GM19025 (cell line): ENCODE measurements around the gene SLC9A2.
A peak's percentile ranks its signal among the peaks of the same experiment; 100 is the strongest.

ENCODE experiments used
- ATAC-seq: cut with Tn5 transposase; IDR thresholded peaks from one replicate; pipeline ENCODE4 v1.9.1; 2021; ENCODE audit warnings: mild to moderate bottlenecking, low read depth, moderate library complexity; ENCODE audit not compliant: unreplicated experiment

Gene SLC9A2

DNA sequence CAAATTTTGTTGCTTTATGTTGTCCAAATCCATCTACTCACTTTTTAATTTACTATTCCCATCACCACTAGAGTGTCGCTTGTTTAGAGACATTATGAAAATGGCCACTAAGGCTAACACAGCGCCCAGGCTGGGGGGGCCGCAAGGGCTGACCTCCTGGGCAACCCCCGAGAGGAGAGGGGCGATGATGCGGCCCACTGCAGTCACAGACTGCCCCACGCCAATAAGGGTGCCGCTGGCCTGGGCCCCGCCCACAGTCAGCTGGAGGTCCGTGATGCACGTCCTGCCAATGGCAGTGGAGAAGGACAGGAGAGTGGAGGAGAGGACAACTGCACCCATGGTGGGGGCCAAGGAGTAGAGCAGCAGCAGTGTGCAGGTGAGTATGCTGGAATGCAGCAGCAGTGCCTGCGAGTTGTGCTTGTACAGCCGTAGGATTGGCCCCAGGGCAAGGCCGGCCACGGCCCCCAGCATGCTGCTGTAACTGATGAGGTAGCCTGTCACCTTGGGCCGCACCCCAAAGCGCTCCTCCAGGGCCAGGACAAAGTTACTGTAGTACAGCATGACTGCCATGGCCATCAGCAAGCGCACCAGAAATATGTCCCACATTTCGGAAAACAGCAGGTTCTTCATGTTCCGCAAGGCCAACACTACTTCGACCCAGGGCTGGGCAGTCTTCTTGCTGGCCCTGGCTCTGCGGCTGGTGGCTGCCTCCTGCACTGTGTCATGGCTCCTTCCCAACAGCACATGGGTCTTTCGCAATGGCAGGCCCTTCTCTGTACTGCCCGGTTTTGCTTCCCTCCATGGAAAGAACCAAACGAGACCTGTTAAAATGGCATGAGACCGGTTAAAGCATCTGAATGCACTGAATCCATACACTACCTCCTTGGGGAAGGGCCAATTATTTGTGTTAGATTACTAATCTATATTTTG, 99.3 kb downstream of the SLC9A2 start:
- ATAC-seq: no peak

DNA sequence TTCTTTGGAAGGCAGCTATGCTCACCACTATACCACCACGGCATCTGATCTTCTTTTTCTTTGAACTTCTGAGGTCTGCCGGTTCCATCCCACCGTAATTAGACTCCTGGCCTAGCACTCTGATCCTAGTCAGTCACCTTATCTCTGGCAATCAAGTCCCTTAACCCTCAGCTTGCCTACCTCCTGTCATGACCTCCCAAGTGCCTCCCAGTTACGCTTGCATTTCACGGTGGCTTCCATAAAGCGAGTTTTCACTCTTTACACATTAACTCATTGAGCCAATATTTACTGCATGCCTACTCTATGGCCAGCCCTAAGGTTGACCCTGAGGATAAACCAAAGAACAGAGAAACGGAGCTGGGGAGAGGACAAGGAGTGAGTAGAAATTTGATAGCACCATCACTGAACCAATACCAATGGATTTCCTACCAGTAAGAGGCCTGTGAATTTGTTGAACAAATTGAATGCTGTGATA, 104.7 kb downstream of the SLC9A2 start:
- no peak for ATAC-seq

DNA sequence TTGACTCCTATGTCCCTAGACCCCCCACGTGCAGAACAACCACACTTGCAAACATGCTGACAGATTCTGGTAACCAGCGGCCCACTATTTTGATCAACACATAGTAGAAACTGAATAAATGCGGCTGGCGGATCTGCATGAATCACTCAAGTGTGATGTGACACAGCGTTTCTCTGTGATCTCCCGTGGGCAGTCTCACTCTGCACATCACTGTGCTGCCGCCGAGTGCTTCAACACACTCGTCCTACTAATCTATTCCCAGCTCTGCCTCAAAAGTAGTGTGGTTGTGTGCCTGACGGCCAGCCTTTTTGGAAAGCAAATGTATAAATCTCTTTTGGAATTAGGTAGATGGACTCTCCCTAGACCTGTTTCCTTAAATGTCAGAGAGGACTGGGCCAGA, 105.2 kb downstream of the SLC9A2 start:
- no peak for ATAC-seq

DNA sequence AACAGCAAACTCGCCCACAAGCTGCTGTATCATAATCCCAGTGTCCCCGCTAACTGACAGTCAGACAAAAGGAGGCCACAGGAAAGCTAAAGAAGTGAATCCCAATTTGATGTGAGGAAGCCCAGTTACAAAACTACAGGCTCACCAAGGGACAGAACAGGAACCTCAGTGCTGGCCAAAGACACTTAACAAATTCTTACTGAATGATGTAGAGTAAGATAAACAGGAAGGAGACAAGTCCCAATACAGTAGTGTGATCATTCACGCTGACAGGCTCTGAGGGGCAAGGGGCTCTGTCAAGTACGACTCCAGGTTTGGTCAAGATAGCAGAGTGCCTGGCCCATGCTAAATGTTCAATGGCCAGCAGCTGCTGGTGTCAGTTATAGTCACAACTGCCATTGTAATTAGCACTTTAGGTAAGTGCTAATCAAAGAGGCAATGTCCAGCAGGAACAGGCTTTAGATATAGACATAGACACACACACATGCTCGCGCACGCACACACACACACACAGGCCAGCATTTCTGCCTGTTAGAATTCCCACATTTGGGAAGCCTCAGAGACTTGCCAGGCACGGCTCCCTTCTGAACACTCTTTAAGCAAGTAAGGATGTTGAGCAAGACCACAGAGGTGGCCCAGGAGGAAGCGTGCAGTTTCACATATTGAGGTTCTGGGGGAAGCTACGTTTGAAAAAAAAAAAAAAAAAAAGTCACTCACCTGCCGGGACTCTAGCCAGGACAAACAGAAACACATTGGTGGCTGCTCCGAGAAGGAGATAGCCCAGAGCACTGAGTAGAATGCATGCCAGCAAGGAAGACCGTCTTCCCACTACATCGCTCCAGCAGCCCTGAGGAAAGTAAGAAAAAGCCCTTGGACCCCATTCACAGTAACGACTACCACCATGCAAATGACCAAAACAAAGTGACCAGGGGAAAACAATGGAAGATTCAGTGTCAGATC, 107.1 kb downstream of the SLC9A2 start:
- no peak for ATAC-seq

DNA sequence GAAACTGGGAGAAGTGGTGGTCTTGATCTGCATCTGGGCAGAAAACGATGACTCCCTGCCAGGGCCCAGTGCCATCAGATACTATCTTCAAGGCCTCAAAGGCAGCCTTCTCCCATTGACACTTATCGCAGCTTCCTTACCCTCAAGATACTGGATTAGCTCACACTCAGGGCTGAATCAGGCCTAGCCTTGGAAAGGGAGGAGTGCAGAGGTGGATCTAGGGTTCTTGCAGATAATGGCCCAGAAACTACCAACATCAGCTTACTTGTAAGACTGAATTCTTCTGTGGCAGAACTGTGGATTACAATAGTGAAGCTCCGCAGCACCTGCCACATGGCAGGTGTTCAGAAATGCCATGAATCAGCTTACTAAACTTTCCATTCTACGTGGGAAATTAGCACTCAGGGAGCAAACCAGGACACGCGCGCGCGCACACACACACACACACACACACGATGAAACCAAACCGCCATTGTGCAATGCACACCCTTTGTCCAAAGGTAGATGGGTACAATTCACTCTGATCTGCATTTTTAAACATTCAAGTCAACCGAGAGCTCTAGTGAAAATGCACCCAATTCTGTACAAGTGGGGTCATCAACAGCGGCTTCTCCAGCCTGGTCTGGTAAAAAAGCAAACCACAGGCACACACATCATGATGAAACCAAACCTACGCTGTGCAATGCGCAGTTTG, 116.2 kb downstream of the SLC9A2 start:
- ATAC-seq: no peak

DNA sequence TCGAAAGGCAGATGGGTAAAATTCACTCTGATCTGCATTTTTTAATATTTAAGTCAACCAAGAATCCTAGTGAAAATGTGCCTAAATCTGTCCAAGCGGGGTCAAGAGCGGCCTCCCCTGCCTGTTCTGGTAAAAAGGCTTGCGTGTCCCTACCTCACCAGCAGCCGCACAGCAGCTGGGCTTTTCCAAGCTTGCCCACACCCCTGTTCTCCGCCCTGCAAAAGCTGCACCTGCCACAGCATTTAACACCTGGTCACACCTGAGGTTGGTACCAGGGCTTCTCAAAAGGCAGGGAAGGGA, 116.7 kb downstream of the SLC9A2 start:
- ATAC-seq: peak; percentile 6

DNA sequence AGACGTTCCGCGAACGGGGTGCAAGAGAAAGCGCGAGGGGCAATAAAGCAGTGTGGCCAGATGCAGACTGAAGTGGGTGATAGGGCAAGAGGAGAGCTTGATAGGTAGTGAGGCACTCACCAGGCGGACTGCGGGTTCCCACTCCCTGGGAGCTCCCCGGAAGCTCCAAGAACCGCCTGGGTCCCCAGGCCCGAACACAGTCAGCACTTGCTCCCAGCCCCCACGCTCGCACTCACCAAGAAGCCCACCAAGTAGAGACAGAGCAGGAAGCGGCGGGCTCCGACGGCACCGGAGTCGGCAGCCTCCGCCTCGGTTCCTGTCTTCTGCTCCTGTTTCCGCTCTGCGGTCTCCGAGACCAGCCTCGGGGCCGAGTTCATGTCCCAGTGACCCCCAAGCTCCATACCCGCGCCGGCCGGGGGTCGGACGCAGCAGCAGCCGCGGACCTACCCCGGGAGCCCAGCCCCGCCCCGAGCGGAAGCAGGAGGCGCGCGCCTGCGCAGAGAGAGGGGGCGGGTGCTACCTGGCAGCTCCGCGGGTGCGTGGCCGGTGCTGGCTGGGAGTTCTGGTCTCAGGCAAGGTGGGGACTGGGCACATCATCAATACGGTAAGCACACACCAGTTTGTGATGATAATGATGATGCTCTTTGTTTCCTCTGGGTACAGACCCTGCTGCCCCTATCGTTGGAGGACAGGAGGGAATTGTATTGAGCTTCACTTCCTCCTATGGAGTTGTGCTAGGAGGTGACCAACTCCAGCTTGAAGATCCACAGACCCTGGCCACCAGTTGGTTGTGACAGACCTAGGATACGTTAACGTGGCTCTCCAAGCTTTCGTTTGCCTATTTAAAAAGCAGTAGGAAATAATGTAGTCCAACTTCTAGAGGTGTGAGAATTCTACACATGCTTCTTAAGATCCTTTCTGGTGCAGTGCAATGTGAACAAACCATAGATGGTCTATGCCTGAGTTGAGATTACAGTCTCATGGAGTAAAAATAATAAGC, 117.4 kb downstream of the SLC9A2 start:
- ATAC-seq: peak; percentile 94

DNA sequence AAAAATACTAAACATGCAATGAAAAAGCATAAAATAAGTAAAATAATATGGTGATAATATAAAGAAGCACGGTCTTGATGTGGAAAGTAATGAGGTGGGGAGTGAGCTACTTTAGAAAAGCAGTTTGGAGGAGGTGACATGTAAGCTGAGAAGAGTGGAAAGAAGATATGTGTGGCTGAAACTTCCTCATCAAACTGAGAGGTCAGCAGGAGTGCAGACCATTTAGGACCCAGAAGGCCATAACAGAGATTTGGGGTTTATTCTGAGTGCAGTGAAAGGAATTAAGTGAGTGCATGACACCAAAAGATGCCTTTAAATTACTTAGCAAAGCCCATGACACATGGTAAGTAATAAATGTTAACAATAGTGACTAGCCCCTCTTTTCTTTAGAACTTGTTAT, 118.1 kb downstream of the SLC9A2 start:
- ATAC-seq: no peak

DNA sequence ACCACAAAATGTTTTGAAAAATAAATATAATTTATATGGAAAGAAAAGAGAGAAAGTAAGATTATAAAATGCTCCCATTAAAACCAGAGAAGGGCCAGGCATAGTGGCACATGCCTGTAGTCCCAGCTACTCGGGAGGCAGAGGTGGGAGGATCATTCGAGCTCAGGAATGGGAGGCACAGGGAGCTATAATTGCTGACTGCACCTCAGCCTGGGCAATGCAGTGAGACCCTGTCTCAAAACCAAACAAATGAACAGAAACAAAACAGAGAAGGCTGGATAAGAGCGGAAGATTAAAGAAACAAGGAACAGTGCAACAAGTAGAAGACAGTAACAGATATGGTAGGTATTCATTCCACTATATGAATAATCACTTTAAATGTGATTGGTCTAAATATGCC, 123.9 kb downstream of the SLC9A2 start:
- ATAC-seq: no peak

DNA sequence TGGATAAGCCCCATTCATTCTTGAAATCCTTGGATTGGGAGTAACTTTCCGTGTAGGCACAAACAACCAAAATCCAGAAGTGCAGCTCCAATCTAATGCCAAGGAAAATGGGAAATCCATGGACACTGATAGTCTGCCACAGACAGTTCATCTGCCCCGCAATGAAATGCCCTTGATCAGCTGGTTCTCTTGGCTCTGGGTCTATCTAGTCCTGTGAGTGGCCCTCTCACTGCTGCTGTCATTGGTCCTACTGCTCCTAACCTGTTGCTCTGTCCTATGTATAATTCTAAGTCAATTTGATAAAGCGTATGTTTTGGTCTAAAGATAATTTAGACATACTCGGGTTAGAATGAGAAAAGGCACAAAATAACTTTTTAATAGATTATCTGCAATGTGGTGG, 128.8 kb downstream of the SLC9A2 start:
- no peak for ATAC-seq

DNA sequence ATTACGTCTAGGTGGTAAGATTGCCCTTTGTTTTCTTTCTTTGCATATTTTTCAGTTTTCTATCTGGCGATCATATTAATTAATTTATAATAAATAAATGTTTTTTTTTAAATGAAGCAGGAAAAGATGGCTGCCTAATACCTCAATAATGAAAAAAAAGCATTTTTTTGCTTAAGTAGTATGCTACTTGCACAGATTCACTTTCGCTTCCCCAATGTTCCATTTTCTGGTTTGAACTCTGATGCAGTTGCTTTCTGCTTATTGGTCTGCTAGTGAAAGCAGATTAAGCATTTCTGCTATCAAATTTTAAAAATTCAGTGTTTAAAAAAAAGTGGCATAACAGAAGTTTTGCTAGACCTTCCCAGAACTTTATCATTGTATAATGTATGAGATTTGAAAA, 130.6 kb downstream of the SLC9A2 start:
- peak; percentile 57 for ATAC-seq

DNA sequence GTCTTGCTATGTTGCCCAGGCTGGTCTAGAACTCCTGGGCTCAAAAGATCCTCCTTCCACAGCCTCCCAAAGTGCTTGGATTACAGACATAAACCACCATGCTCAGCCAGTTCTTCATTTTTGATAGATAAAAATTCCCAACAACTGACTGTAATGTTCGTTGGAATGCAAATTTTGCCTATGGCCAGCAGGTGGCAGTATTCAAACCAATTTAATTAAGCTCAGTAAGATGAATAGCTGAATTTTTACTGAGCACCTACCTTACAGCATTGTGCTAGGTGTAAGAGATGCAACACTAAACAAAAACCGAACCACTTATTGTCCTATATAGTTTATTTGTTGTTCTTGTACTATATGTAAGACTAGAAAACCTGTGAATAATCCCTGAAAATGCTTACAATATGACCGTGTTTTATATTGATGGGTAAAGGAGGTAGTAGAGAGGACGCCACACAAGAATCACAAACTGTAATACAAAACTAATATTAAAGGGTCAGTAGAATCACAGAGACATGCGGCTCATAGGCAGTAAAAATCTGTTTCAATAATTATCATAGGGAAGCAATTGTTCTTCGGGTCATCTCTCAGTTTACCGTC, 134.3 kb downstream of the SLC9A2 start:
- no peak for ATAC-seq

DNA sequence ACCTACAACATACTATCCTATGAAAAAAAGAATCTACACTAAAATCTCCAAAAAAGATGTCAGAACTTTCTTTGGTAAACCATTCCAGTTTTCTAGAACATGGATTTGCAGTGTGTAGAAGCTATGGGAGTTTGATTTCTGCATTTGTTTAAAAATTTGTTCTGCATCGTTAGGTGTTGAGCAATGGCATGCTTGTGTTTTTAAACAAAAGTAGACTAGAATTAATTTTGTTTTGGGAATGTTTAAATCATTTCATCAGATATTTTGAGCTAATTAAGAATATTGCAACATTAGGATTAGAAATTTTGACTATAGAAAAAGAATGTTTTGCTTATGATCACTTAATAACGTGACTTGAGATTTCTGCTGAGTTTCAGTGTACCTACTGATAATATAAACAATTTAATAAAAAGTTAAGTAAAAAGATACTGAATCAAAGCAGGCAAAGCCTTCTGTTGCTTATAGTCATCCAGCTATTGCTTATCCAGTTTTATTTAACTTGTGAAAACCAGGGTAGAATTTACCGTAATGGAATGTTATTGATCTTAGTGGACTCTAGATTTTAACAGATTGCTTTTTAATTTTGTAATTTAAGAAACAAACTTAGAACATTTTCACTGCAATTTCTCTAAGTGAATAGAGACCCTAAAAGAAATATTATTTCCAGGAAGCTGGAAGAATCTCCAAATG, 135.2 kb downstream of the SLC9A2 start:
- ATAC-seq: no peak

DNA sequence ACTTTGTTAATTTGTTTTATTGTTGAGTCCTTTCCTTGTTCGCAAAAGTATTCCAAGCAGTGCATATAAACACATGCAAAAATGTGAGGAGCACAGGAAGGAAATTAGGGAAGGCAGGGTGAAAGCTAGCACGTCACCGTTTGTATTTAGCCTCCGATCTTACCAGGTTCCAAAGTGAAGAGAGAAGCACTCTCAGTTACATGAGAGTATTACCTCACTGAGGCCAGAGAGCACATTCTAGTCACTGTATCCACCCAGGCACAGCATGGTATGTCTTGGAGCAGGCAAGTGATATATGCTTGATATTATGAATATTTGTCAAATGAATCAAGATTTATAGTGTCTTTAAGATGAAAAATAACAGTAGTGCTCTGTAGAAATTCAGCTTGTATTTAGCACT, 135.9 kb downstream of the SLC9A2 start:
- no peak for ATAC-seq

DNA sequence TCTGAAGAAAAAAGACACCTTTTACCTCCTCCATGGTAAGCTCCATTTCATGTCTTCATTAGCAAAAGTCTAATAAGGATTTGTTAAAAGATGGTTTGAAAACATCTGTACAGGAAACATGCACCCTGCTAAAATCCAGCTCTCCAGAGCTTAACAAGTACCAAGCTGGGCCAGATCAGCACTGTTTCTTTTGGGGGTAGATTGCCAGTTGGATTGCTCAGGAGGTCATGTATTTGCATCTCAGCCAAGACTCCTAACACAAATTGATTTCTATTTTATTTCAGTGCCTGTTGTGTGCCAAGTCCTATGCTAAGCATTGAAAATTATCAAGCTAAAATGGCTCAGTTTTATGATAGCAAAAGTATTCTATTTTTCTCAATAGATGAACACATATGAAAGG, 139.1 kb downstream of the SLC9A2 start:
- ATAC-seq: no peak
